Fibroblast of lung (primary cell): Measurements from ENCODE around the gene ZAR1.

Experiments
- CTCF ChIP-seq, 2 donors: IDR thresholded peaks in 1 of 2; conservative IDR thresholded peaks in 1 of 2; 1 replicate in 1 of 2; 2 replicates in 1 of 2; pipeline ENCODE4 v1.5.1; 2011 to 2012; ENCODE audit warnings: low read length in 2 of 2, control low read depth in 1 of 2, inconsistent platforms in 1 of 2, low read depth in 1 of 2, mild to moderate bottlenecking in 1 of 2
- EZH2 ChIP-seq: IDR thresholded peaks from 2 replicates; pipeline ENCODE4 v1.5.1; 2012; ENCODE audit warnings: low read length, control low read depth, mild to moderate bottlenecking; ENCODE audit errors: missing control alignments

DNA sequence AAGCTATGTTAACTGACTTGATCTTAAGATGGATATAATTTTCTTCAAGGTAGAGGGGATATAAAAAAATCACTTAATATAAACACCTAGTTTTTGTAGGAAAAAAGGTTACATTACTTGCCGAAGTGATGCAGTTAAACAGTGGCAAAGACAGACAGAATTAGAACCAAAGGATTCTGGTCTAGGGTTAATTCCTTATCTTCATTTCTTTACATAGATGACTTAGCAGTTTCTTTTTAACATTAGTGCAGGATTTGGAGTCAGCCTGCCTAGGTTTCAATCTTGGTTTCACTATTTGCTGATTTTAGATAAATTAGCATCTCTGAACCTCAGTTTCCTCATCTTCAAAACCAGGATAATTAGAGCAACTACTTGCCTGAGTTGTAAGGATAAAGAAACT lies 14.3 kb downstream of the ZAR1 start:
- TF ChIP-seq CTCF (conservative IDR thresholded peaks at IDR 0.05 in 1 of 2, IDR thresholded peaks at IDR 0.05 in 1 of 2; ENCODE audit: low read depth in 1 of 2, low read length in 2 of 2) (no peak), EZH2 (no peak)
